A673 (cell line): ENCODE data around the gene SNX24. TPM values are rescaled to one million over a fixed set of nuclear protein-coding genes. Genes with fewer than 3 reads are reported as not detected.

Experiments
- BruUV-seq: library from RNA; stranded (reverse); fragments of 400-500 nt; replicated peaks from 2 replicates; lab custom pipeline; 2021; lab: Mats Ljungman, UMichigan
- CTCF ChIA-PET: fragments of 300-600 bp; sonication (Branson Sonifier 250); formaldehyde crosslinking; loops from one replicate; lab custom pipeline; 2022; ENCODE audit warnings: antibody characterized with exemption; lab: Charles Lee
- POLR2A ChIA-PET: fragments of 300-600 bp; sonication (Branson Sonifier 250); formaldehyde crosslinking; loops from one replicate; lab custom pipeline; 2022; ENCODE audit warnings: antibody characterized with exemption; ENCODE audit not compliant: low non-redundant PET; lab: Charles Lee
- DNase-seq: peaks from one replicate; pipeline ENCODE4 v3.0.0-alpha.2; 2015; ENCODE audit warnings: low spot score
- H3K27ac ChIP-seq: fragments of 200-600 bp; sonication (generic); 2 replicates; pipeline ENCODE4 v1.5.1; 2016; ENCODE audit warnings: mixed run types, low read depth, mild to moderate bottlenecking, mixed read lengths, antibody characterized with exemption, low read length; ENCODE audit not compliant: poor library complexity, severe bottlenecking
- H3K27me3 ChIP-seq: fragments of 200-600 bp; sonication (generic); replicated peaks from 2 replicates; pipeline ENCODE4 v1.6.1; 2017; ENCODE audit warnings: mixed run types, low read depth, mild to moderate bottlenecking, mixed read lengths, antibody characterized with exemption, low read length; ENCODE audit not compliant: insufficient read depth, poor library complexity
- H3K36me3 ChIP-seq: fragments of 200-600 bp; sonication (generic); 2 replicates; pipeline ENCODE4 v1.6.1; 2016; ENCODE audit warnings: mixed run types, mild to moderate bottlenecking, mixed read lengths, antibody characterized with exemption, low read length; ENCODE audit not compliant: insufficient read depth, poor library complexity, severe bottlenecking
- H3K4me1 ChIP-seq: fragments of 200-600 bp; sonication (generic); 2 replicates; pipeline ENCODE4 v1.6.1; 2017; ENCODE audit warnings: mixed run types, mild to moderate bottlenecking, mixed read lengths, antibody characterized with exemption, low read length; ENCODE audit not compliant: insufficient read depth, poor library complexity, severe bottlenecking
- H3K4me3 ChIP-seq: fragments of 200-600 bp; sonication (generic); 2 replicates; pipeline ENCODE4 v1.5.1; 2016; ENCODE audit warnings: low read depth, mixed run types, mild to moderate bottlenecking, mixed read lengths, low read length; ENCODE audit not compliant: poor library complexity, severe bottlenecking
- H3K9me3 ChIP-seq: fragments of 200-600 bp; sonication (generic); 2 replicates; pipeline ENCODE4 v1.6.1; 2016; ENCODE audit warnings: mixed run types, low read depth, mild to moderate bottlenecking, mixed read lengths, antibody characterized with exemption, low read length; ENCODE audit not compliant: poor library complexity, severe bottlenecking
- EZH2 ChIP-seq: fragments of 200-600 bp; sonication (generic); IDR thresholded peaks from 2 replicates; pipeline ENCODE4 v1.6.1; 2017; ENCODE audit warnings: borderline replicate concordance, low read depth, mild to moderate bottlenecking, mixed read lengths, antibody characterized with exemption, low read length; ENCODE audit not compliant: poor library complexity, severe bottlenecking
- intact Hi-C: fragments of 100-400 bp; cut with micrococcal nuclease; formaldehyde crosslinking; loops from one replicate; pipeline ENCODE4 v1.10.0; 2022; ENCODE audit not compliant: unreplicated experiment
- total RNA-seq: library from RNA; stranded (reverse); gene quantifications from 2 replicates; pipeline ENCODE4 v1.2.3, GENCODE V29; 2021
- TF ChIP-seq, protein P1 (sequence below): fragments of 300-800, 200-600 bp; sonication (generic); conservative IDR thresholded peaks from 2 replicates; pipeline ENCODE4 v1.5.1; 2017; ENCODE audit warnings: low read depth, mild to moderate bottlenecking, antibody characterized with exemption, low read length, moderate library complexity, mixed read lengths

SNX24 gene
- total RNA-seq, 1 experiment from 2014 or later = 13.6 TPM

DNA sequence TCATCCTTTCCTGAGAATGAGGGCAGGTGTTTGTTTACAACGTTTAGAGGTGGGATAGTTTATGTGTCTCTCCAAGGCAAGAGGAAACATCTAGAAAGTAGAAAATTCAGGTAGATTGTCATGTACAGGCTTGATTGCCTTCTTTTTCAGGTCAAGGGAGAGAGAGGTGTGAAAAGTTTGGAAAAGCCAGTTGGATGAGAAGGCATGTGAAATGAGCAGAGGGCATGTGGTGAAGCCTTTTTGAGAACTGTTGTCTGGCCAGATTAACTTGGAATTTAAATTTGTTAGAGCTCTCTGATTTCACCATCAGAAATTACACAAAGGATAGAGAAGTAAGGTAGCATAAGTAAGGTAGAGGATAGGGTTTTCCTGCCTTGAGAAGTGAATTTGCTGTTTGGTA is 74.6 kb downstream of the SNX24 start:
- ChIA-PET POLR2A (no interaction called here), CTCF (no interaction called here)
- Histone ChIP-seq H3K9me3 (no peaks in the 10 kb centered on the region), H3K36me3 (no peaks in the 10 kb centered on the region), H3K4me3 (no peak overlapping the region), H3K27me3 (no peaks in the 10 kb centered on the region), H3K4me1 (no peaks in the 10 kb centered on the region), H3K27ac (no peak overlapping the region)
- intact Hi-C loops = no loop called here
- no TSS peak for BruUV-seq
- DNase-seq = no peak
- no peak for TF ChIP-seq EZH2
- TF ChIP-seq, protein P1, sequence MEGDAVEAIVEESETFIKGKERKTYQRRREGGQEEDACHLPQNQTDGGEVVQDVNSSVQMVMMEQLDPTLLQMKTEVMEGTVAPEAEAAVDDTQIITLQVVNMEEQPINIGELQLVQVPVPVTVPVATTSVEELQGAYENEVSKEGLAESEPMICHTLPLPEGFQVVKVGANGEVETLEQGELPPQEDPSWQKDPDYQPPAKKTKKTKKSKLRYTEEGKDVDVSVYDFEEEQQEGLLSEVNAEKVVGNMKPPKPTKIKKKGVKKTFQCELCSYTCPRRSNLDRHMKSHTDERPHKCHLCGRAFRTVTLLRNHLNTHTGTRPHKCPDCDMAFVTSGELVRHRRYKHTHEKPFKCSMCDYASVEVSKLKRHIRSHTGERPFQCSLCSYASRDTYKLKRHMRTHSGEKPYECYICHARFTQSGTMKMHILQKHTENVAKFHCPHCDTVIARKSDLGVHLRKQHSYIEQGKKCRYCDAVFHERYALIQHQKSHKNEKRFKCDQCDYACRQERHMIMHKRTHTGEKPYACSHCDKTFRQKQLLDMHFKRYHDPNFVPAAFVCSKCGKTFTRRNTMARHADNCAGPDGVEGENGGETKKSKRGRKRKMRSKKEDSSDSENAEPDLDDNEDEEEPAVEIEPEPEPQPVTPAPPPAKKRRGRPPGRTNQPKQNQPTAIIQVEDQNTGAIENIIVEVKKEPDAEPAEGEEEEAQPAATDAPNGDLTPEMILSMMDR = no peak

- BruUV-seq = no TSS peak
- Histone ChIP-seq H3K4me3 (no peak overlapping the region), H3K36me3 (no peaks in the 10 kb centered on the region), H3K27ac (no peak overlapping the region), H3K4me1 (no peaks in the 10 kb centered on the region), H3K27me3 (no peaks in the 10 kb centered on the region), H3K9me3 (no peaks in the 10 kb centered on the region)
- intact Hi-C loops = no loop called here
- DNase-seq = no peak
- ChIA-PET POLR2A (no interaction called here), CTCF (no interaction called here)
- TF ChIP-seq, protein P1 = no peak
- TF ChIP-seq EZH2 = no peak
Observed at GRCh38 chr5:122921826-122922225, 76.4 kb downstream of the SNX24 start.

GRCh38 chr5:122924203-122924602 is 78.8 kb downstream of the SNX24 start:
- Histone ChIP-seq H3K4me1 (no peaks in the 10 kb centered on the region), H3K27ac (no peak overlapping the region), H3K4me3 (no peak overlapping the region), H3K36me3 (no peaks in the 10 kb centered on the region), H3K9me3 (no peaks in the 10 kb centered on the region), H3K27me3 (no peaks in the 10 kb centered on the region)
- intact Hi-C loops = no loop called here
- no TSS peak for BruUV-seq
- CTCF ChIA-PET = no interaction called here
- TF ChIP-seq EZH2 = no peak
- TF ChIP-seq, protein P1 = no peak
- DNase-seq = no peak
- POLR2A ChIA-PET = no interaction called here
